ENCODE measurements around the gene RGL2. TPM values are rescaled to one million over a fixed set of nuclear protein-coding genes. Genes with fewer than 3 reads are reported as not detected.
A peak's percentile ranks its signal among the peaks of the same experiment; 100 is the strongest.

Gene RGL2
- total and polyA plus RNA-seq, 2 of the 13 experiments (the other 11 are each of a cell fraction or from before 2014, with no cell fraction given) = 22.9 to 47.4 TPM

DNA sequence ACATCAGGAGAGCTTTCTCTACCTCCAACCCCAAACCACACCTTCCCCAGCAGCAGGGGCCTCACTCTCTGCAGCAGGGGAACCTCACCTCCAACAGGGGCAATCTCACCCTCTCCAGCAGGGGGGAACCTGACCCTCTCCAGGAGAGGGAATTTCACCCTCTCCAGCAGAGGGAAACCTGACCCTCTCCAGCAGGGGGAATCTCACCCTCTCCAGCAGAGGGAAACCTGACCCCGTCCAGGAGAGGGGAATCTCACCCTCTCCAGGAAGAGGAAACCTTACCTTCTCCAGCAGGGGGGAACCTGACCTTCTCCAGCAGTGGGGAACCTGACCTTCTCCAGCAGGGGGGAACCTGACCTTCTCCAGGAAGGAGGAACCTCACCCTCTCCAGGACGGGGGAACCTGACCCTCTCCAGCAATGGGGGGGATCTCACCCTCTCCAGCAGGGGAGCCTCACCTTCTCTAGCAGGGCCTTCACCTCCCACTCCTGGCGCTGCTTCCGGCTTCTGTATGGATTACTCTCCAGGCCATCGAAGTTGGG lies 18.7 kb downstream of the RGL2 start (continued):
- TF ChIP-seq NFKB2 (CRISPR knock-in tag; IDR thresholded peaks at IDR 0.05; ENCODE audit: borderline replicate concordance) (no peak), ATM (IDR thresholded peaks at IDR 0.05; ENCODE audit: borderline replicate concordance) (no peak), FOXO4 (CRISPR knock-in tag; conservative IDR thresholded peaks at IDR 0.05) (peak; percentile 88; the same call in 1 of the 2 replicates), ZFP36 (IDR thresholded peaks at IDR 0.05; ENCODE audit: borderline replicate concordance, low read depth, low read length, partially characterized antibody) (no peak), TAF15 (IDR thresholded peaks at IDR 0.05; ENCODE audit: low read depth, low read length, poor library complexity, severe bottlenecking) (no peak), FOXK1 (CRISPR knock-in tag; IDR thresholded peaks at IDR 0.05; ENCODE audit: borderline replicate concordance, low read depth) (no peak), ZNF766 (CRISPR knock-in tag; IDR thresholded peaks at IDR 0.05; ENCODE audit: borderline replicate concordance) (no peak), HOXA3 (CRISPR knock-in tag; IDR thresholded peaks at IDR 0.05) (peak; percentile 69; the same call in 1 of the 2 replicates), ZNF629 (CRISPR knock-in tag; conservative IDR thresholded peaks at IDR 0.05) (no peak), ZBTB39 (CRISPR knock-in tag; IDR thresholded peaks at IDR 0.05) (peak; percentile 80; the same call in 1 of the 2 replicates), SRSF9 (IDR thresholded peaks at IDR 0.05; ENCODE audit: borderline replicate concordance, insufficient read depth, low read depth, low read length, poor library complexity, severe bottlenecking) (no peak), ZNF326 (CRISPR knock-in tag; IDR thresholded peaks at IDR 0.05; ENCODE audit: borderline replicate concordance) (no peak), FOXC1 (CRISPR knock-in tag; IDR thresholded peaks at IDR 0.05; ENCODE audit: borderline replicate concordance) (peak; percentile 73; the same call in 1 of the 2 replicates), ETV5 (CRISPR knock-in tag; IDR thresholded peaks at IDR 0.05; ENCODE audit: borderline replicate concordance) (peak; percentile 31; the same call in 1 of the 2 replicates), YEATS4 (CRISPR knock-in tag; IDR thresholded peaks at IDR 0.05; ENCODE audit: borderline replicate concordance) (no peak), DNMT3B (CRISPR knock-in tag; conservative IDR thresholded peaks at IDR 0.05) (no peak), ZNF761 (CRISPR knock-in tag; conservative IDR thresholded peaks at IDR 0.05) (no peak), ZNF501 (CRISPR knock-in tag; IDR thresholded peaks at IDR 0.05) (0 out of 2 replicates have a peak, but pooled peaks have one; percentile 40)
- TF ChIP-seq, protein P1, sequence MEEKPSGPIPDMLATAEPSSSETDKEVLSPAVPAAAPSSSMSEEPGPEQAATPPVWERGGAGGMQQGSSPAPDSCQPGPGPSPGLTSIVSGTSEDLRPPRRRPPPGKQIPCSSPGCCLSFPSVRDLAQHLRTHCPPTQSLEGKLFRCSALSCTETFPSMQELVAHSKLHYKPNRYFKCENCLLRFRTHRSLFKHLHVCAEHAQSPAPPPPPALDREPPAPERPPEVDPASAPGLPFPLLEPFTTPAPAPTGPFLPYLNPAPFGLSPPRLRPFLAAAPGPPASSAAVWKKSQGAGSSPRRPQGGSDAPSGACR (CRISPR knock-in tag; IDR thresholded peaks at IDR 0.05) = peak; percentile 82
- TF ChIP-seq, protein P2, sequence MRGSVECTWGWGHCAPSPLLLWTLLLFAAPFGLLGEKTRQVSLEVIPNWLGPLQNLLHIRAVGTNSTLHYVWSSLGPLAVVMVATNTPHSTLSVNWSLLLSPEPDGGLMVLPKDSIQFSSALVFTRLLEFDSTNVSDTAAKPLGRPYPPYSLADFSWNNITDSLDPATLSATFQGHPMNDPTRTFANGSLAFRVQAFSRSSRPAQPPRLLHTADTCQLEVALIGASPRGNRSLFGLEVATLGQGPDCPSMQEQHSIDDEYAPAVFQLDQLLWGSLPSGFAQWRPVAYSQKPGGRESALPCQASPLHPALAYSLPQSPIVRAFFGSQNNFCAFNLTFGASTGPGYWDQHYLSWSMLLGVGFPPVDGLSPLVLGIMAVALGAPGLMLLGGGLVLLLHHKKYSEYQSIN (CRISPR knock-in tag; IDR thresholded peaks at IDR 0.05; ENCODE audit: borderline replicate concordance) = no peak

Measured in HepG2 (cell line).